ENCODE measurements around the gene ESCO1. TPM values are rescaled to one million over a fixed set of nuclear protein-coding genes. Genes with fewer than 3 reads are reported as not detected.
"Not testable (repeated sequence)": the region's sequence is repeated elsewhere in the genome, so short reads cannot be mapped to it uniquely, and the experiment has no call there.

Gene ESCO1
- total and polyA plus RNA-seq, 2 experiments from 2014 or later: 10.9 to 22.0 TPM

DNA sequence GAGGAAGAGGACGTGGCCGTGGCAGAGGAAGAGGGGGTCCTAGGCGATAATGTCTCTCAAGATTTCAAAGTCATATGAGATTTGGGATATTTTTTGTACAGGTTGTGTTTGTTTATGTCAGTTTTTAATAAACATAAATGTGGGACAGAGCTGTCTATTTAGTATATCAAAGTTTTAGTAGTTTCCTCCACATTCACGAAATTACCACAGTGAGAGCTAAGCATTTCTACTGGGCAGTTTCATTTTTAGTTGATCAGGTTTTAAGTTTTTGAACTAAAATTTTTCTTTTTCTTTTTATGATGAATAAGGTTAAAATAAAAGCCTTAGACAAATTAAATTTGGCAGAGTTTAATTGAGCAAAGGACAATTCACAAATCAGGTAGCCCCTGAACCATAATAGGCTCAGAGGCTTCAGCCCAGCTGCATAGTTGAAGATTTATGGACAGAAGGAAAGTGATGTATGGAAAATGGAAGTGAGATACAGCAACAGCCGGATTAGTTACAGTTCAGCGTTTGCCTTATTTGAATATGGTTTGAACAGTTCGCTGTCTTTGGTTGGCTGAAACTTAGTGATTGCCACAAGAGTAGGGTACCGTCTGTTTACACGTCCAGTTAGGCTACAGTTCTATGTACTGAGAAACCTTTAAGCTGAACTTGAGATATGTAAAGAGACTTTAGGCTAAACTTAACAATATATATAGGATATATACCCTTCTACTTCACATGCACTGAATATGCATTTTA lies 28.8 kb upstream of the ESCO1 start:
- Histone ChIP-seq H3K27me3 (no peaks in the 10 kb centered on the region), H4K20me1 (ENCODE audit: insufficient read depth, poor library complexity, severe bottlenecking) (no peaks in the 10 kb centered on the region), H3K4me3 (no peak overlapping the region), H3K79me2 (peaks cover 13% of the 10 kb centered on the region), H3K27ac (no peak overlapping the region), H3K9me2 (replicated peaks; ENCODE audit: insufficient read depth) (no peaks in the 10 kb centered on the region), H3K9me3 (ENCODE audit: low read depth) (no peaks in the 10 kb centered on the region), H2AFZ (no peak overlapping the region), H3K36me3 (replicated peaks; ENCODE audit: insufficient read depth, low read depth) (peaks cover 3% of the 10 kb centered on the region), H3K4me2 (no peak overlapping the region), H3K4me1 (ENCODE audit: insufficient read depth) (no peaks in the 10 kb centered on the region)
- TF ChIP-seq, protein P1, sequence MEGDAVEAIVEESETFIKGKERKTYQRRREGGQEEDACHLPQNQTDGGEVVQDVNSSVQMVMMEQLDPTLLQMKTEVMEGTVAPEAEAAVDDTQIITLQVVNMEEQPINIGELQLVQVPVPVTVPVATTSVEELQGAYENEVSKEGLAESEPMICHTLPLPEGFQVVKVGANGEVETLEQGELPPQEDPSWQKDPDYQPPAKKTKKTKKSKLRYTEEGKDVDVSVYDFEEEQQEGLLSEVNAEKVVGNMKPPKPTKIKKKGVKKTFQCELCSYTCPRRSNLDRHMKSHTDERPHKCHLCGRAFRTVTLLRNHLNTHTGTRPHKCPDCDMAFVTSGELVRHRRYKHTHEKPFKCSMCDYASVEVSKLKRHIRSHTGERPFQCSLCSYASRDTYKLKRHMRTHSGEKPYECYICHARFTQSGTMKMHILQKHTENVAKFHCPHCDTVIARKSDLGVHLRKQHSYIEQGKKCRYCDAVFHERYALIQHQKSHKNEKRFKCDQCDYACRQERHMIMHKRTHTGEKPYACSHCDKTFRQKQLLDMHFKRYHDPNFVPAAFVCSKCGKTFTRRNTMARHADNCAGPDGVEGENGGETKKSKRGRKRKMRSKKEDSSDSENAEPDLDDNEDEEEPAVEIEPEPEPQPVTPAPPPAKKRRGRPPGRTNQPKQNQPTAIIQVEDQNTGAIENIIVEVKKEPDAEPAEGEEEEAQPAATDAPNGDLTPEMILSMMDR (IDR thresholded peaks at IDR 0.05; ENCODE audit: poor library complexity): no peak
- no peak for TF ChIP-seq EZH2phosphoT487 (IDR thresholded peaks at IDR 0.05; ENCODE audit: low read depth, severe bottlenecking, unreplicated experiment)
- TF ChIP-seq EZH2 (IDR thresholded peaks at IDR 0.05; ENCODE audit: borderline replicate concordance): no peak
- 97% methylated on average over 9 of the region's 9 CpGs for WGBS (ENCODE audit: low lambda C conversion rate, missing lambda C conversion rate)
- DNase-seq (ENCODE audit: low spot score): no peak

DNA sequence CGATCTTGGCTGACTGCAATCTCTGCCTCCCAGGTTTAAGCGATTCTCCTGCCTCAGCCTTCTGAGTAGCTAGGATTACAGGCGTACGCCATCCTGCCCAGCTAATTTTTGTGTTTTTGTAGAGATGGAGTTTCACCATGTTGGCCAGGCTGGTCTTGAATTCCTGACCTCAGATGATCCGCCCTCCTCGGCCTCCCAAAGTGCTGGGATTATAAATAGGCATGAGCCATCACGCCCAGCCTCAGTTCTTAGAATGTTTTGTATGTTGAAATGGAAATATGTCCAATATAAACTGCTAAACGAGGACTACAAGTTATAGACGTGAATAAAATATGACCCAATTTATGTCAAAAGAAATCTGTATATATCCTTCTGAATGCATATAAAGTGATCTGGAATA lies 21.1 kb upstream of the ESCO1 start:
- over 99% methylated on average over 9 of the region's 9 CpGs for WGBS (ENCODE audit: low lambda C conversion rate, missing lambda C conversion rate)

DNA sequence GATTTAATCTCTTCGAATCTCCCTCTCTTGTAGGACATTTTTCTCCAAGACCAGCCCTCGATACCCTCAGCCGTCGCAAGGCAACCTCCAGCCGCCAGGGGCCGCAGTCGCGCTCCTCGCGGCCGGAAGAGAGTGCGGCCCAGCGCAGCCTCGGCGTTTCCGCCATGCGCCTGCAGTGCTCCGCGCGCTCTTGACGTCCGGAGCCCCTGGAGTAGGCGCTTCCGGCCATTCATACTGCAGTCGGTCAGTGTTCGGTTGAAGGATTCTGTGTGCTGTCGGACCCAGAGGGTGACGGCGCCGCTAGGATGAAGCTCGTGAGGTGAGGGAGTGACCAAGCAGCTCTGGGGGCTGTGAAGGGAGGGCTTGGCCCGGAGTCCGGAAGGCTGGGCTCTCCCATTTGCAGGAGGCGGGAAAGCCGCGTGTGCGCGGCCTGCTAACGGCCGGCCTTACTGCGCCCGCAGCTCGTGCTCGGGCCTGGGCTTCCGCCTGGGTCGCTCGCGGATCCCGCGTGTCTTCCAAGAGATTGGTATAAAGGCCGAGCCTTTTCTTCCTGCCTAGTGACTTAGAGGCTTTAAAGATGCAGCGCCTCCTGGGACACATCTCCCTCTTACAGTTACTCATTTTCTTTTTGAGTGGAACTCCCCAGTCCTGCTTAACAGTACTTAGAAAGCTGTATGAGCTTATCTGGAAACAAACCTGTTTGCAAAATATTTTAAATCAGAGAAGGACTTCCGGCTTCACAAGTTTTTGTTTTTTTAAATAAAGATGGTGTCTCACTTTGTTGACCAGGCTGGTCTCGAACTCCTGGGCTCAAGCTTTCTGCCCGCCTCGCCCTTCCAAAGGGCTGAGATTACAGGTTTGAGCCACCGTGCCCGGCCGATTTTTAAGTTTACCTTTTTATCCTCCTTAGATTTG lies 11.9 kb upstream of the ESCO1 start, which contains the start of gene SNRPD1:
Gene SNRPD1 (plus strand): TSS at position 190 of the 915 bp plus-strand sequence. CDS start 116 bp downstream, at position 306.
- Histone ChIP-seq H3K9me3 (ENCODE audit: low read depth) (no peaks in the 10 kb centered on the region), H3K36me3 (replicated peaks; ENCODE audit: insufficient read depth, low read depth) (no peaks in the 10 kb centered on the region), H3K4me1 (ENCODE audit: insufficient read depth) (peaks cover 6% of the 10 kb centered on the region), H3K27ac (peak within 1 kb of the TSS; percentile 91), H4K20me1 (ENCODE audit: insufficient read depth, poor library complexity, severe bottlenecking) (peaks cover 7% of the 10 kb centered on the region), H3K4me2 (peak within 1 kb of the TSS; percentile 85), H3K79me2 (peaks cover 50% of the 10 kb centered on the region), H3K4me3 (peak within 1 kb of the TSS; percentile 73), H2AFZ (peak within 1 kb of the TSS; percentile 80), H3K27me3 (no peaks in the 10 kb centered on the region), H3K9me2 (replicated peaks; ENCODE audit: insufficient read depth) (no peaks in the 10 kb centered on the region)
- DNase-seq (ENCODE audit: low spot score): peak; percentile 95
- WGBS (ENCODE audit: low lambda C conversion rate, missing lambda C conversion rate): 1% methylated on average over 59 of the region's 59 CpGs
- TF ChIP-seq EZH2 (IDR thresholded peaks at IDR 0.05; ENCODE audit: borderline replicate concordance) (no peak), EZH2phosphoT487 (IDR thresholded peaks at IDR 0.05; ENCODE audit: low read depth, severe bottlenecking, unreplicated experiment) (no peak)
- TF ChIP-seq, protein P1 (IDR thresholded peaks at IDR 0.05; ENCODE audit: poor library complexity): peak; percentile 98

More for the DNA sequence above, 21.1 kb upstream of the ESCO1 start:
- peaks cover 15% of the 10 kb centered on the region for H4K20me1 ChIP-seq (ENCODE audit: insufficient read depth, poor library complexity, severe bottlenecking)
- not testable (repeated sequence) for H3K36me3 ChIP-seq (replicated peaks; ENCODE audit: insufficient read depth, low read depth); H3K27me3 ChIP-seq; H3K27ac ChIP-seq; H3K4me2 ChIP-seq; H3K4me3 ChIP-seq; DNase-seq (ENCODE audit: low spot score); H3K9me3 ChIP-seq (ENCODE audit: low read depth); H2AFZ ChIP-seq; H3K4me1 ChIP-seq (ENCODE audit: insufficient read depth); H3K9me2 ChIP-seq (replicated peaks; ENCODE audit: insufficient read depth)
- peaks cover 80% of the 10 kb centered on the region for H3K79me2 ChIP-seq

DNA sequence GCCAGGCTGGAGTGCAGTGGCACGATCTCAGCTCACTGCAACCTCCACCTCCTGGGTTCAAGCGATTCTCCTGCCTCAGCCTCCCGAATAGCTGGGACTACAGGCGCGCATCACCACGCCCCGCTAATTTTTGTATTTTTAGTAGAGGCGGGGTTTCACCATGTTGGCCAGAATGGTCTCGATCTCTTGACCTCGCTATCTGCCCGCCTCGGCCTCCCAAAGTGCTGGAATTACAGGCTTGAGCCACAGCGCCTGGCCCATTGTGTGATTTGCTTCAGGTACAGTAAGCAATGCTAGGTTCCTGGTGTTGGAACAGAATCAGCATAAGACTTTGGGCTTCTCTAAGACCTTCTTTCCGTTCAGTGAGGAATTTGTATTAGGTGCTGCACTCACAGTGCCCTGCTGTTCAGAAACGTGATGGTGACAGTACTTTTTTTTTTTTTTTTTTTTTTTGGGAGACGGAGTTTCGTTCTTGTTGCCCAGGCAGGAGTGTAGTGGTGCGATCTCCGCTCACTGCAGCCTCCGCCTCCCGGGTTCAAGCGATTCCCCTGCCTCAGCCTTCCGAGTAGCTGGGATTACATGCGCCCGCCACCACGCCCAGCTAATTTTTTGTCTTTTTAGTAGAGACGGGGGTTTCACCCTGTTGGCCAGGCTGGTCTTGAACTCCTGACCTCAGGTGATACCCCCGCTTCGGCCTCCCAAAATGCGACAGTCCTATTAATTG lies 11.1 kb upstream of the ESCO1 start:
- 74% methylated on average over 30 of the region's 30 CpGs for WGBS (ENCODE audit: low lambda C conversion rate, missing lambda C conversion rate)
- H3K27me3 ChIP-seq; H3K4me3 ChIP-seq; H3K27ac ChIP-seq; H3K9me3 ChIP-seq (ENCODE audit: low read depth); H3K9me2 ChIP-seq (replicated peaks; ENCODE audit: insufficient read depth); H3K4me1 ChIP-seq (ENCODE audit: insufficient read depth); H4K20me1 ChIP-seq (ENCODE audit: insufficient read depth, poor library complexity, severe bottlenecking); H3K36me3 ChIP-seq (replicated peaks; ENCODE audit: insufficient read depth, low read depth); DNase-seq (ENCODE audit: low spot score): not testable (repeated sequence)
- Histone ChIP-seq H3K79me2 (peaks cover 42% of the 10 kb centered on the region), H3K4me2 (peak overlapping the region; percentile 67), H2AFZ (peak overlapping the region; percentile 76)
